Measurements from ENCODE around the gene SYNE1. TPM values are rescaled to one million over a fixed set of nuclear protein-coding genes. Genes with fewer than 3 reads are reported as not detected.

Gene SYNE1
- total RNA-seq, 4 donors from 2014 or later = 111 to 156 (median 124) TPM

DNA sequence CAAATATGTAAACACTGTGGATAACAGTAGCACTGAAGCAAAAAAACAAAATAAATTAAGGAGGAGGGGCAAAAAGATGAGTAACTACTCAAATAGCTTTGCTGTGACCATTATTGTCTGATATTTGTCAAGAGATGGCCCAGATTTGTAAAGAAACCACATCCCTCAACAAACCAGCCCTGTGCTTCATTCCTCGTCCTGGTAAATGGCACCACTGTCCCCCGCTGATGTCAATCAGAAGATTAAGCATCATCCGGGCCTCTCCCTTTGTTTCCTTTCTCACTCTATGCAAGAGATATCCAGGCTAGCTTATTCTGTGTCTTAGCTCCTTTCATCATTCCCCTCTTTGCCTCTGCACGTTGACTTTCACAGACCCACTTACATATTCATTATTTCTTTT lies 259.0 kb downstream of the SYNE1 start:
- TF ChIP-seq POLR2A (IDR thresholded peaks at IDR 0.05) (no peak), CTCF (IDR thresholded peaks at IDR 0.05) (no peak)
- intact Hi-C loops (cut with DNase I; ENCODE audit: low total_unique reads) = no loop called here
- H3K4me3 ChIP-seq (ENCODE audit: low read depth, poor library complexity, severe bottlenecking) = no peak overlapping the region
- 32 to 58% methylated on average over 4 of the region's 4 CpGs for WGBS, 2 donors
- no peak for DNase-seq (ENCODE audit: low spot score in 2 of 2)

DNA sequence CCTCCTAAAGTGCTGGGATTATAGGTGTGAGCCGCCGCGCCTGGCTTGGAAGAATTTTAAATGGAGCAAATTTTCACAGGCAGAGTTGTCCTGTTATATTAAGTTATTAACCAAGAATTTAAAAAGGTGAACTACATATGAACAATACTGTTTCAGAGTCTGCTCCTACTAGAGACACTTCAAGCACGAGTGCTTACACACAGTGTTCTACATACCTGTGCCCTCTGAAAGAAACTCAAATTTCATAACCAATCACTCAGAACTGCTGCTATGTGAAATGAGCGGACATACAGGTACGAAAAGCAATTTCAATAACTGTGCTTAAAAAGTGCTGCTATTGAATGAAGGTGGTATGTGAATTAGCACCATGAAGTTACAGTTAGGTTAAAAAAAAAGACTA lies 262.0 kb downstream of the SYNE1 start:
- intact Hi-C loops (cut with DNase I; ENCODE audit: low total_unique reads) = no loop called here
- TF ChIP-seq POLR2A (IDR thresholded peaks at IDR 0.05) (no peak), CTCF (IDR thresholded peaks at IDR 0.05) (no peak)
- H3K4me3 ChIP-seq (ENCODE audit: low read depth, poor library complexity, severe bottlenecking) = no peak overlapping the region
- DNase-seq (ENCODE audit: low spot score in 2 of 2) = no peak
- WGBS, 2 donors = 98% methylated on average over 6 of the region's 6 CpGs

GRCh38 chr6:152372945-152373344 lies 264.2 kb downstream of the SYNE1 start:
- no peak overlapping the region for H3K4me3 ChIP-seq (ENCODE audit: low read depth, poor library complexity, severe bottlenecking)
- TF ChIP-seq CTCF (IDR thresholded peaks at IDR 0.05) = no peak
- no peak for TF ChIP-seq POLR2A (IDR thresholded peaks at IDR 0.05)
- intact Hi-C loops (cut with DNase I; ENCODE audit: low total_unique reads) = no loop called here
- WGBS, 2 donors = 96 to 99% methylated on average over 2 of the region's 2 CpGs
- no peak for DNase-seq (ENCODE audit: low spot score in 2 of 2)

- no peak overlapping the region for H3K4me3 ChIP-seq (ENCODE audit: low read depth, poor library complexity, severe bottlenecking)
- intact Hi-C loops (cut with DNase I; ENCODE audit: low total_unique reads) = no loop called here
- TF ChIP-seq CTCF (IDR thresholded peaks at IDR 0.05) (no peak), POLR2A (IDR thresholded peaks at IDR 0.05) (no peak)
- DNase-seq (ENCODE audit: low spot score in 2 of 2) = no peak
Observed at GRCh38 chr6:152371775-152372174, 265.4 kb downstream of the SYNE1 start.

GRCh38 chr6:152368751-152369624 lies 268.2 kb downstream of the SYNE1 start:
- TF ChIP-seq CTCF (IDR thresholded peaks at IDR 0.05) = no peak
- TF ChIP-seq POLR2A (IDR thresholded peaks at IDR 0.05) = no peak
- peak in 1 of 2 donors; percentile 27 for DNase-seq (ENCODE audit: low spot score in 2 of 2)
- H3K4me3 ChIP-seq (ENCODE audit: low read depth, poor library complexity, severe bottlenecking) = no peak overlapping the region
- intact Hi-C loops (cut with DNase I; ENCODE audit: low total_unique reads) = no loop called here
- 62% methylated on average over 20 of the region's 20 CpGs for WGBS, 2 donors

- no peak overlapping the region for H3K4me3 ChIP-seq (ENCODE audit: low read depth, poor library complexity, severe bottlenecking)
- TF ChIP-seq POLR2A (IDR thresholded peaks at IDR 0.05) = no peak
- no peak for TF ChIP-seq CTCF (IDR thresholded peaks at IDR 0.05)
- WGBS, 2 donors = 75 to 76% methylated on average over 2 of the region's 2 CpGs
- intact Hi-C loops (cut with DNase I; ENCODE audit: low total_unique reads) = no loop called here
- no peak for DNase-seq (ENCODE audit: low spot score in 2 of 2)
Observed at GRCh38 chr6:152364866-152365265, 272.3 kb downstream of the SYNE1 start.
